Measurements from ENCODE around the gene TRMT6.

DNA sequence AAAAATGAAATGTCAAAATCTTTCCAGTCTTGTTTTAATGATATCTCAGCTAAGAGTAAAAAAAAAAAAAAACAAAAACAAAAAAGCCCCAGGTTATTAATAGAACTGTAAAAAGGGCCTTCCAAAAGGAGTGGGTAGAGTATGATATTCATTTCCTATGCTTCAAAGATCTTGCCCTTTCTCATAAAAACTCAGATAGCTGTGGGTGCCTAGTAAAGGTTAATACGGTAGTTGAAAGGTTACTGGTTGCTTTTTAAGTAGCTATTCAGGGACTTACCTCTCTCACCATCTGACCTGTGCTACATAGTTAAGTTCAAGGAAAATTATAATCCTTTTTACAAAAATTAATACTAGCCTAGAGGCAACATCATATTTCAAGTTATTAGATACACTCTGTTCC, 14.9 kb downstream of the TRMT6 start:
- TF ChIP-seq, protein P1, sequence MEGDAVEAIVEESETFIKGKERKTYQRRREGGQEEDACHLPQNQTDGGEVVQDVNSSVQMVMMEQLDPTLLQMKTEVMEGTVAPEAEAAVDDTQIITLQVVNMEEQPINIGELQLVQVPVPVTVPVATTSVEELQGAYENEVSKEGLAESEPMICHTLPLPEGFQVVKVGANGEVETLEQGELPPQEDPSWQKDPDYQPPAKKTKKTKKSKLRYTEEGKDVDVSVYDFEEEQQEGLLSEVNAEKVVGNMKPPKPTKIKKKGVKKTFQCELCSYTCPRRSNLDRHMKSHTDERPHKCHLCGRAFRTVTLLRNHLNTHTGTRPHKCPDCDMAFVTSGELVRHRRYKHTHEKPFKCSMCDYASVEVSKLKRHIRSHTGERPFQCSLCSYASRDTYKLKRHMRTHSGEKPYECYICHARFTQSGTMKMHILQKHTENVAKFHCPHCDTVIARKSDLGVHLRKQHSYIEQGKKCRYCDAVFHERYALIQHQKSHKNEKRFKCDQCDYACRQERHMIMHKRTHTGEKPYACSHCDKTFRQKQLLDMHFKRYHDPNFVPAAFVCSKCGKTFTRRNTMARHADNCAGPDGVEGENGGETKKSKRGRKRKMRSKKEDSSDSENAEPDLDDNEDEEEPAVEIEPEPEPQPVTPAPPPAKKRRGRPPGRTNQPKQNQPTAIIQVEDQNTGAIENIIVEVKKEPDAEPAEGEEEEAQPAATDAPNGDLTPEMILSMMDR (IDR thresholded peaks at IDR 0.05; ENCODE audit: insufficient read depth, low read length) = no peak
- TF ChIP-seq POLR2AphosphoS5 (IDR thresholded peaks at IDR 0.05; ENCODE audit: low read depth) (no peak), SPI1 (IDR thresholded peaks at IDR 0.05; ENCODE audit: borderline replicate concordance, low read depth) (no peak)

Data from HL-60 (cell line).